Activated gamma-delta T cell treated with Interleukin-2 at 50 U/mL for 16 hours (primary cell): Measurements from ENCODE around the gene CGNL1.

Experiments
- DNase-seq: peaks from one replicate; pipeline ENCODE4 v3.0.0-alpha.2; 2020

Gene CGNL1

DNA sequence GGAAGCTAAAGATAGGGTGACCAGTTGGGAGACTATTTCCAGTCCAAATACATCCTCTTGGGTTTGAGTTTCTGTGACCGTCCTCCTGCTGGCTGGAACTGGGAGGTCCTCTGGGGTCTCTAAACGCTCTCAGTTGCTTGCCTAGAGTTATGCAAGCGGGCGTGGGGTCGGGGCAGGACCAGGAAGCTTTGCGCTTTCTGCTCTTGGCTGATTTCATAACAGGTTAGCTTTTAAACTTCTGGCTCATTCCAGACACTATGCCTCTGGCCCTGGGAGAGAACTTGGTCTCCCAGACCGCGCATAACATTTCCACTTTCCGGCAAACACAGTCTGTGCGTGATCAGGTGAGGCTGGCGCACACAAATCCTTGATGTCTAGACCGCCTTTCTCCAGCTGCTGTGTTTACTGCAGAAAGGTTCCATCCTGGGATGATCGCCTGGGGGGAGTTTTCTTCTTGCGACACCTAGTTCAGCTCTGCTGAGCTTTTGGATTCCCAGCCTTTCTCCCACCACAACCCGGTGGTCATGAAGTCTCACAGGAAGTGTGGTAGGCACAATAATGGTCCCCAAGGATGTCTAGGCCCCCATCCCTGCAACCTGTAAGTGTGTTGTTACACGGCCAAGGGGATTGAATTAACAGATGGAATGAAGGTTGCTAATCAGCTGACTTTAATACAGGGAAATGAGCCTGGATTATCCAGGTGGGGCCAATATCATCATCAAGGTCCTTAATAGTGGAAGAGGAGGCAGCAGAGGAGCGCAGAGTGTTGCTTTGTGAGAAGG is 23.6 kb upstream of the CGNL1 start:
- no peak for DNase-seq

DNA sequence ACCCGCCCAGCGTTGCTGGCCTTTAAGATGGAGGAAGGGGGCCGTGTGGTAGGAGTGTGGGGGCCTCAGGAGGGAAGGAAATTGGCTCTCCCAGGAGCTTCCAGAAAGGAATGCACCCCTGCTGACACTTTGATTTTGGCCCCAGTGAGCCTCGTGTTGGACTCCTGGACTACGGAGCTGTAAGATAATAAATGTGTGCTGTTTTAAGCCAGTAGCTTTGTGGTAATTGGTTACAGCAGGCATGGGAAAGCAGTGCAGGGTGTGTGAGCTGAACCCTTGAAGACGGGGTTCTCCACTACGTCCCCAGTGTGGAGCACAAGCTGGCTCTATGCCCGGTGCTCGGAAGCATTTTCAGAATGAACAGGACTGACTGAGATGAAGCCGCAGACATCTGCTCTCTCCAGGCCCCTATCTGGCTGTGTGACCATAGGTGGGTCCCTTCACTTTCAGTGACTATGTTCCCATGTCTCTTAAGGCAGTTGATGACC is 22.9 kb upstream of the CGNL1 start:
- no peak for DNase-seq

DNA sequence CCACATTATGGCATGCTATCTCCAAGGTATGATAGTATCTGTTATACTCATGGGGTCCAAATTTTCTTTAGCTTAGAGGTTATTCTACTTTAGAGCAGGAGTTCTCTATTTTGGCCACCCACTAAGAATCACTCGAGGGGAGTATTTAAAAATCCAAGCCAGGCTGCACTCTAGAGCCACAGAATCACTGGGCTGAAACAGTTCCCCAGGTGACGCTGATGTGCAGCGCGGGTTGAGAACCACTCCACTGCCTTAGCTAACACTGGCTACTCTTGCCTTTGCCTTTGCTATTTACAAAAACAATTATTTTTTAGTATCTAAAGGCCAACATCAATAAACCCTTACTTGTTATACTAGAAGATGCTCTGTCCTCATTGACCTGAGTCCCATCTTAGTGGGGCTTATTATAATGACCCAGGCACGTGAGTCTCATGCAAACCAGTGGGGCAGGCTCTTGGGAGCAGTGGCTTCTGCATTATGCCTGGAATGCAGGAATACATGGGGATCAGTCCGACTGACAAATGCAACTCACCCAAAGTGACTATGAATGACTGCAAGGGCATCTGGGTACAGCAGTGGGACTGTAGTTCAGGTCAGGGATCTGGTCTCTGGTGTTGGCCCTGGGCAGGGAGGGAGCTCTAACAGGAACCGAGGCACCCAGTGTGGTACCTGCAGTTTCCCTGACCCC is 21.7 kb upstream of the CGNL1 start:
- DNase-seq: no peak

DNA sequence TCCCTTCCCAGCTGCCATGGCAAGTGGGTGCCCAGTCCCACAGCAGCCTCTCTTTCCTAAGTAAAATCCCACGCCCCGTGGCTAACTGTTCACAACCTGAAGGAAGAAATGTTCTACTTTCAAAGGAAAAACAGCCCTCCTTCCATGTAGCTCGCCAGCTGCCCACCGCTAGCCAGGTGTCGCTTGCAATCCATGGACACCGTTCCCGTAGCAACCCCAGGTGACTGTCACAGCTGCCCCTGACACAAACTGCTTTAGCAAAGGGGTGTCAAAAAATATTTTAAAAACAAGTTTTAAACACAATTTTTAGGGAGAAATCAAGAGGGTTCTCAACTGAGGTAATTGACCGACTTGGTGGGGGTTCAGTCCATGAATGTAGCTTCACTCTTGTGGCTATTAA is 21.0 kb upstream of the CGNL1 start:
- DNase-seq: no peak

DNA sequence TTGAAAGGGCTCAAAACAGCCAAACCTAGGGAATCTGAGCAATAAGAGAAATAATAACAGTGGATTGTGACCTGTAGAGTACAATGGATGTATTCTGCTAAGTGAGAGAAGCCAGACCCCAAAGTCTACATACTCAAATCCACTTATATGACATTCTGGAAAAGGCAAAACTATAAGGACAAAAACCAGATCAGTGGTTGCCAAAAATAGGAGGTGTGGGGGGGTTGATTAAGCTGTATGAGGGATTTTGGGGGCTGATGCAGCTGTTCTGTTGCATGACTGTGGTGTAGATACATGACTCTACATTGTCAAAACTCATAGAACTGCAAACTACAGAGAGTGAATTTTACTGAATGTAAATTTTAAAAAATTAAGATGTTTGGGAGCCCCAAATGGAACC is 20.1 kb upstream of the CGNL1 start:
- DNase-seq: no peak

DNA sequence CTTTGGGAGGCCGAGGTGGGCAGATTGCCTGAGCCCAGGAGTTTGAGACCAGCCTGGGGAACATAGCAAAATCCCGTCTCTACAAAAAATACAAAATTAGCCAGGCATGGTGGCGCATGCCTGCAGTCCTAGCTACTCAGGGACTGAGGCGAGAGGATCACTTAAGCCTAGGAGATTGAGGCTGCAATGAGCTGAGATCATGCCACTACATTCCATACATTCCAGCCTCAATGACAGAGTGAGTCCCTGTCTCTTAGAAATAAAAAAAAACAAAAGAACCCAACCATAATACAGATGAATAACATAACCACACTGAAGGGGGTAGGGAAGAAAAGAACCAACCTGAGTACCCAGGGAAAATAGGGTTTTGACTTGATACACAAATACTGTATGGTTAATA is 19.7 kb upstream of the CGNL1 start:
- no peak for DNase-seq

DNA sequence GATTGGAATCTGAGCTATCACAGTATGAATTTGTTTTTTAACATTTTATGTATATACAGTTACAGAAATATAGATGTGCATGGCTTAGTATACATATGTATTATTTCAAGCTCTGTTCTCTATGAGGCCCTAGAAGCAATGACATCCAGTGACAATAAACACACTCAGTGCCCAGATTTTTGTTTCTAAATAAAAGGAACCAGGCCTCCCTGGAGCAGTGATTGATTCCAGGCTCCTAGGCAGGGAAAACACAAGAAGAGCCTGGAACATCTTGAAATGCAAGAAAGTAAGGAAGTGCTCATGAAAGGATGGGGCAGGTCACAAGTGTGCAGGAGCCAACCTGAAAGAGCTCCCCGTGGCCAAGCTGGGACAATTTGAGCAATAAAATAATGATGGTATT is 18.5 kb upstream of the CGNL1 start:
- no peak for DNase-seq

DNA sequence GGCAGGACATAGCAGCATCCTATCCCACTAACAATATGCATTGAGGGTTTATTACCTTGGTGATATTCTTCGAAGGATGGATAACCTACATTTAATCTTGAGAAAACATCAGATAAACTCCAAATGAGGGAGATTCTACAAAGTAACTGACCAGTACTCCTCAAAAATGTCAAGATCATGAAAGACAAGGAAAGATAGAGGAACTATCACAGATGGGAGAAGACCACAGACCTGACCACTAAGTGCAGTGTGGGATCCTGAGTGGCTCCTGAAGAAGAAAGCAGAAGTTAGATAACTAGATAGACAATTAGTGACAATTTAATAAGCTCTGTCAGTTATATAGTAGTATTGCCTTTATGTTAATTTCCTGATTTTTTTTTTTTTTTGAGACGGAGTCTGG is 17.7 kb upstream of the CGNL1 start:
- DNase-seq: no peak

DNA sequence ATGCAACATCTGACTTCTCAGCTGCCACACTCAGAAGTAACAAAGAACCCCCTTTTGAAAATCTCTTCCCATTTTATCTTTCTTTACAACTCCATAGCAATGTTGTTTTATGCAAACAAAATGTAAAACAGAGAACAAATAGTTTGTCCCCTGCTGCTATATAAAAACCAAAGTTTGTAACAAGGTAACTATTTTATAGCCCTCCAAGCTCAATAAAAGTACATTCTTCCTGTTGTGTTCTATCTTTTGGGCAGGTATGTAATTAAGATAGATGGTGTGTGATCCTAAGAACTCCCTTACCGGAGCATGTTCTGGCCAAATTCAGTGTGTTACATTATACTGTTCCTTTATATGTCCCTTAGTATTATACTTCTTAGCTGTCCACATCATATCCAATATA is 12.6 kb upstream of the CGNL1 start:
- DNase-seq: no peak

DNA sequence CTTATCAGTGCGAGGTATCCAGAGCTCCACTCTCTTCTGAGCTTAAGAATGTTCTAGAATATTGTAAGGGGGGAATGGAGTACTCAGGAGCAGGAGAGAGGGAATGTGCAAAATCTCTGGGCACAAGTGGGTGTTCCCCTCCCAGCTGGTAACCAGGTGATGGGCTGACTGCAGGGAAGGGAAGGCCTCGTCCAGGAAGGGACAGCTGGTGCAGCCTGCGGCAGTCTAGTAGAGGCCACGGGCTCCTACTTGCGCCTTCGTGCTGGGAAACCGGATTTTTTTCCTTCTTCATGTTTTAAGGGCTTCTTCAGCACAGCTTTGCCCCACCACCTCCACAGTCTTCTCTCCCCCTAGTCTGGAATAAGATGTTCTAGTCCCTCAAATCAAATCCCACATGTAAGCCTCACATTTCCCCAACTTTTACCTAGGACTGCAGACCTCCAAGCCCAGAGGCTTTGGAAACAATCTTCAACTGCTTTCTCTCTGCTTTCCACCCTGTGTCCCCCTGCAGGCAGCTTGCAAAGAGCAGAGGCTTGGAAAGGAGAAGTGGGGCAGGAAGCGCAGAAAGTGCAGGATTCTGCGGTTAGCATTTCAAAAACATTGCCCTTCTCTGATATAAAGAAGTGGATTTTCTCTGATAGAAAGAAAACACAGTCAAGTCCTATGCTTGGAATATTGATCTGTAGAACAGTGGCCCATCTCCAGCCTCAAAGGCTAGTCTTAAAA is 11.9 kb upstream of the CGNL1 start:
- no peak for DNase-seq

DNA sequence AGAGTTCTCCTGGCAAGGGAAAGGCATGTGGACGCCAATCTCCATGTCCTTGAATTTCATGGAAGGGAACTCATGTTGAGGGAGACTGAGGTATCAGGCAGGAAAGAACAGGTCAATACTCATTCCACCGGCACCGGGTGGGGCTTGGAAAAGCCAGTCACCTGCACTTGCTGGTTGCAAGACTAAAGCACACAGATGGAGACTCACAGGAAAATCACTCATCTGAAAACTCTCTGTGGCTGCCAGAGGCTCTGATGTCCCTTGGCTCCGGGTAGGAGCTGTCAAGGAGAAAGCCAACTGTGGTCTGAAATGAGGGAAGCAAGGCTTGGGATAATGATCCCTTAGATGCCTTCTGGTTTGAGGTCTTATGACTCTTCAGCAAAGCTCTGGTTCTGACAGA is 8.7 kb upstream of the CGNL1 start:
- no peak for DNase-seq

DNA sequence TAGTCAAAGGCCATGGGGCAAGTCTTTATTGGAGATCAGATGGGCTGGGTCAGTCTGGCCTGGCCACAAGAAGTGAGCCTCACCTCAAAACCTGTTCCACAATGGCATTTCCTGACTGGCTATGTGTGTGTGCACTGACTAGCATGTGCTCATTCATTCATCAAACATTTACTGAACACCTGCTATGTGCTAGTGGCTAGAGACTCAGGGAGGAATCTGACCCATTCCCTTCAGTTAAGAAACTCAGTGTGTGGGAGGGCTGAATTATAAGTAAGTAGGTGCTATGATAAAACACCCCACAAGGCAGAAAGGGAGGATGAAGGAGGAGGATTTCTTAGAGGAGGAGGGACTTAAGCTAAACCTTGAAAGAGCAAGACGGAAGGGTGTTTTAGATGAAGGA is 5.4 kb upstream of the CGNL1 start:
- no peak for DNase-seq

DNA sequence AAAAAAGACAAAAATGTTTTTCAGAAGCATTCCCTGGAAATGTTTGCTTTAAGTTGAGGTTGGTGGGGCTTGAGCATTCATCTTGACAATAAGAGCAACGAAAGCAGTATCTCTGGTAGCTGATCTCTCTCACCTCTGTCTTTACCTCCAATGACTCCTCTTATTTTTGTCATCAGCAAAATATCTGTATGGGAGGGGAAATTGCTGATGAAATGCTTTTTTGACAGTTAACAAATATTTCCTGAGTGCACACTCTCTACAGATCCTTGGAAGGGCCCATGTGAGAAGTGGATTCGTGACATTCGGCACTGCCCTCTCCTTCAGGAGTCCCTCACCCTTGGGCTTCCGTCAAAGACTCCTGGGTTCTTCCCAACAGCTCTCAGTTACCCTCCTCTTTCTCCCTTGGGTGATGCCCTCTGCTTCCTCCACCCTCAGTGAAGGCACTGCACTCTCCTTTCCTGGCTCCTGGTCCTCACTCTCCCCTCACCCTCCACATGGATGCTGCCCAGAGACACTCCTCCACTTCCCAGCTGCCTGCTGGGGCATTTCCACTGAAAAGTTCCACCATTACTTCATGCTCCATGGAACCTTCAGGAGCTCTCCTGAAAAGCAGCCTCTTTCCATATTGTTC is 2.9 kb upstream of the CGNL1 start:
- DNase-seq: no peak

DNA sequence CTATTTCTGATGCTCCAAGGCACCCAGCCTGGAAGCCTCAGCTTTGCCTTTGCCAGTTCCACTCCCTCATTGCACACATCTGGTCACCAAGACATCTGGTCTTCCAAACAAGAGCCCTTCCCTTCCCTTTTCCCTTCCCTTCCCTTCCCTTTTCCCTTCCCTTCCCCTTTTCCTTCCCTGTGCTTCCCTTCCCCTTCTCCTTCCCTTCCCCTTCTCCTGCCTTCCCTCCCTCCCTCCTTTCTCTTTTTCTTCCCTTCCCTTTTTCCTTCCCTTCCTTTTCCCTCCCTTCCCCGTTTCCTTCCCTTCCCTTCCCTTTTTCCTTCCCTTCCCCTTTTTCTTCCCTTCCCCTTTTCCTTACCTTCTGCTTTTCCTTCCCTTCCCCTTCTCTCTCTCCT is 2.4 kb upstream of the CGNL1 start:
- DNase-seq: no peak

DNA sequence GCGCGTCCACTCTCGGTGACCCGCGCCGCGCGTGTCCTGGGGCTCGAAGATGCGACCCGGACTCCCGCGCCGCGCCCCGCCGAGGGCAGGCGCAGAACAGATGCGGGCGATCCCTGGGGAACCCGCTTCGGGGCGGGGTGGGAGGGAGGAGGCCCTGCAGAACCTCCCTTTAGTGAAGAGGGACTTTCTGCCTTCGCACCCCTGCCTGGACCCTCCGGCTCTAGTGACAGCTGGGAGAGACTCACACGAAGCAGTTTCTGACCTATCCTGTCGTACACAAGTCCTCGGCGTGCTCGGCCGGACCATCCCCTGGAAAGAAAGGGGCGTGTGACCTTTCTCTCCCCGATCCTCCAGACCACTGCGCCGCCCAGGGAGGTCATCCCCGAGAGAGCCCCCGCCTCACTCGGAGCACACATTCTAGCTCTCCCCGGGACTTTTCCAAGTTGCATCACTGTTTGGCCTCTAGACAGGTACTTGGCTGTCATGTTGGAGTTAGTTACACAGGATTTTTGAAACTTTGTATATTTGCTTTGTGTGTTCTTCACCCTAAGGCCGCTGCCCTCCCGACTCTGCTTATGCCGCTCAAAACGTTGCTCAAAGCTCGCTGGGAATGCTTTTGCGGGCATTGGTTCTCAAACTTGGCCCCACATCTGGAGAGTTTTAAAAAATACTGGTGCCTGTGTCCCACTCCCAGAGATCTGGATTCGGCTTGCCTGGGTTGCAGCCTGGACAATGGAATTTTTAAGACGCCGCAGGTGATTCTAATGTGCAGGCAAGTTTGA is 582 bp downstream of the CGNL1 start:
- no peak for DNase-seq

DNA sequence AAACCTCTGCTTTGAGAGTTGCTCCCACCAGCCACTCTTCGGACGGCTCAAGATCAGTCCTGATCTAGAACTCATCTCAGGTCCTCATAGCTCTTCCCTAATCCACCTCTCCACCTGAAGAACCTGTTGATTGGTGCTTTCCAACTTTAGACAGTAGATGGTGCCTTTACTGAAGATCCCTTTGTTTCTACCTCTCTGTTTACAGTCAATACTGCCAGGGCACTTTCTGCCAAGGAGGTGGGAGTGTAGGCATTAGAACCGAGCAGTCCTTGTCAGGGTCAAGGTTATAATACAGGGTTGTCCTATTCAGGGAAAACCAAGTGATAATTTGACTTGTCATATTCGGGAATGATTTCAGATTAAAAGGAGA is 1.2 kb downstream of the CGNL1 start:
- no peak for DNase-seq

DNA sequence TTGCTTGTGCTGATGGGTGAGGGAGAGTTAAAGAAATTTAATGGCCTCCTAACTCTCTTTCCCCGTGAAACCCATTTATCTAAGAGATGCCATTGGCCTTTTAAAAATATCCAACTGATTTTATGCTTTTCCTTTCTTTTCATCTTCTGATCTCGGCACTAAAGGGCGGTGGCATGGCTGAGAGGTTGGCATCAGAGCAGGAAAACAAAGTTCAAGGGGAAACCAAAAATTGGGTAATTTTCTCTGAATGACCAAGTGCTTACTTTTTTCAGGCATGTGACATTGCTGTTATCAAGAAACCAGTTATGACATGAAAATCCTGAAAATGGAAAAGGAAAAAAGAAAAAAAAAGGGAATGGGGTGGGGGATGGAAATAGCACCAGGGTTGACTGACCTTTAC is 3.2 kb downstream of the CGNL1 start:
- DNase-seq: no peak

DNA sequence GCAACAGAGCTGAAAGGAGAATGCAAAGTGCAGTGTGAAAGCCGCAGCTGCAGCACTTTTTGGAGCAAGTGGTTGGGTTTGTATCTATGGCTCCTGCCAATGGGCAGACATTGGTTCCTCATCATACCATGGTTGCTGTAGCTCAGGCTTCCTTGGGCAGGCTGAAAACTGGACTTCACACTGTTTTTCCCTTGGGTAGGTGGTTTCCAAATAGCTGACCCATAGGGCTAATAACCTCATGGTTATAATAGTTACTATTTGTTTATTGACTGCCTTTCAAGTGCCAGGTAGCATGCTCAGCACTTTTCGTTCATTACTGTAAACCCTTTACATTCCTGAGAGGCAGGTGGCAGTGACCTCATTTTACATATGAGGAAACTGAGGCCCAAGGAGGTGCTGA is 4.5 kb downstream of the CGNL1 start:
- no peak for DNase-seq

DNA sequence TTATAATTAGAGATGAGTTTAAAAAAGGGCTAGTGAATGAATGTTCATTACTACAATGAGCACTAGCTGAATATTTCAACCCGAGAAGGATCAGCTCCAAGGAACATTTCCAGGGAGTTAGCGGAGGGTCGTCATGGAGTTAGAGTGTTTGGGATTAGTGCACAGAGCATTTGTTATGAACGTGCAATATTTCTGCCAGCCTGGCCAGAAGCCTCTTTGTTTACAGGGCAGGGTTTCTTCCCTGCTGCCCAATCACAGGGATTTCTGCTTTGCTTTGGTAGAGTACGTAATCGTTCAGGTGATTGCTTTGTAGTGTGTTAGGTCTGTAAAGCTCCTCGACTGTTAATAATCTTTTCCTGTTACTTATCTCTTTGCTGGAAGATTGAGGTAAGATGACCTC is 5.9 kb downstream of the CGNL1 start:
- DNase-seq: no peak

DNA sequence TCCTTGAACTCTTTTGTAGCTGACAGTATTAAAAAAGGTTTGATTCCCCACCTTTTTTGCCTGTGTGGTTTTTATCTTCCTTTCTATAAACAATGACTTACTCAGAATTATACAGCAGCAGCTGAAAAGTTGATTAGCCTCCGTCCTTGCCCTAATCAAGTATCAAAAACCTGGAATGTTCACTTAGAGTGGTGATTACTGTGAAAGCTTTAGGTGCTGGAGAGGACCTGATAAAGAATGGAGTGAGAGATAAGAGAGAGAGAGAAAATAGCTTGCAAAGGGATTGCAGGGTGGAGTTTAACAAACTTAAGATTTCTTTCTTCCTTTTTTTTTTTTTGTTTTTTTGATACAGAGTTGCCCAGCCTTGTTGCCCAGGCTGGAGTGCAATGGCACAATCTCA is 6.7 kb downstream of the CGNL1 start:
- no peak for DNase-seq

DNA sequence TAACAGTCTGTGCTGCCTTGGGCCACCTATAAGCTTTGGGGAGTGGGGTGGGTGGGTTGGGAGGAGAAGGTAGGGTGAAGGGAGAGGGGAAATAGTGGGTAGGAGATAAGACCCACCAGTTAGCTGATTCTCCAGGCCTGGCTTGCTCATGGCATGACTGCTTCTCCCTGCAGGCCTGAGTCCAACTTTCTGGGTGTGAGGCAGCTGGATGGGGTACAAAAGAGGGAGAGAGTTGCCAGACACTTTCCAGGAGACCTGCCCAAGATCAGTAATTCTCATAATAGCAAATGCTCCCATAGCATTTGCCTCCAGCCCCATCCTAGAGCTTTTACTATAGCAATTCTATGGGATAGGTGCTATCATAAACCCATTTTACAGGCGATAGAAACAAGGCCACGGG is 7.7 kb downstream of the CGNL1 start:
- no peak for DNase-seq

DNA sequence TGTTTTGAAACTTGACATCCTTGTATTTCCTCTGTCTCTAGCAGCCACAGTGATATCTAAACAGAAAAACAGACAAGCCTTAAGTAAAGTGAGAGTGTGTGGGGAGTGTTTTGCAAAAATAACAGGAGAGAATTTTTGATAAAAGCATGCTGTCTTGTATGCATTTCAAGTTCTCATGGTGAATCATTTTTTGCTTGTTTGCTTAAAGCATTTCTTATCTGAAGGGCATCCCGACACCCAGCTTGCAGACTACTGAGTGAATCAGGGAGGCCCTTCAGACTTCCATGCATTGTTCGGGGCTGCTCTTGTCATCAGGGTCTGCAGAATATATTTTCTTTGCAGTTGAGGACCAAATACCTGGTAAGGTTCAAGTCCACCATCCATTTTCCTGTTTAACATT is 8.5 kb downstream of the CGNL1 start:
- no peak for DNase-seq

DNA sequence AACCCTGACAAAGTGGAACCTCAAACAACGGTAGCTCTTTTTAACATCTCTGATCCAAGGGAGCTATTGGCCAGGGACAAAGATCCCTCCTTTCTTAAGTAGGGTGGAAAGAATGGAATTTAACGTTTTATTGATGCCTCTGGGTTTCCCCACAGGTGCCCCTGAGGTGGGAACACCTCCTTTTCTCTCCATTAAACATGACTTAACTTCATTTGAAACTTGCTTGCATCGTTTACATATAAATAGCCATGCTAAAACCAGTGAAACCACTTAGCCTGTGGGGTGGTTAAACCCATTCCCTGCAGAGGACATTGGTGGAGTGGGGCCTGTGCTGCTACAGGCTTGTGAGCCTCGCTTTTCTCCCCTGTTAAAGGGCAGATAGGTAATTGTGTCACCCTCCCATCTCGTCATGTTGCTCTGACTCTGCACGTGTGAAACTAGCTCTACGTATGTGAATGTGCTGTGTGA is 9.7 kb downstream of the CGNL1 start:
- DNase-seq: no peak
